Activated CD8-positive, alpha-beta T cell treated with anti-CD3 and anti-CD28 coated beads, Interleukin-2, amount 10 ng/mL, durations not matched to agents 7 days and 5 days (primary cell): Measurements from ENCODE around the gene ZC3H18. TPM values are rescaled to one million over a fixed set of nuclear protein-coding genes. Genes with fewer than 3 reads are reported as not detected.
"Not testable (repeated sequence)": the region's sequence is repeated elsewhere in the genome, so short reads cannot be mapped to it uniquely, and the experiment has no call there.

Source experiments
- ATAC-seq: fragments of 150-1000 bp; cut with Tn5 transposase; one replicate; pipeline ENCODE4 v1.10.0; 2021; ENCODE audit warnings: moderate library complexity
- CTCF ChIA-PET: fragments of 350-600 bp; sonication (Branson Sonifier 250); formaldehyde crosslinking; loops from one replicate; lab custom pipeline; 2021; ENCODE audit warnings: antibody characterized with exemption; lab: Charles Lee
- POLR2A ChIA-PET: fragments of 350-600 bp; sonication (Branson Sonifier 250); formaldehyde crosslinking; loops from one replicate; lab custom pipeline; 2021; ENCODE audit warnings: antibody characterized with exemption; lab: Charles Lee
- DNase-seq: peaks from one replicate; pipeline ENCODE4 v3.0.0-alpha.2; 2020
- H3K27ac Mint-ChIP-seq: one replicate; pipeline ENCODE4 v1.8.0; 2021; ENCODE audit warnings: mild to moderate bottlenecking, mixed read lengths
- H3K27me3 Mint-ChIP-seq: one replicate; pipeline ENCODE4 v1.8.0; 2021; ENCODE audit warnings: low read depth, mixed read lengths
- H3K36me3 Mint-ChIP-seq: one replicate; pipeline ENCODE4 v1.8.0; 2021; ENCODE audit warnings: low read depth, mixed read lengths
- H3K4me1 Mint-ChIP-seq: one replicate; pipeline ENCODE4 v1.8.0; 2021; ENCODE audit warnings: low read depth, mixed read lengths
- H3K4me3 Mint-ChIP-seq: one replicate; pipeline ENCODE4 v1.8.0; 2021; ENCODE audit warnings: mild to moderate bottlenecking, mixed read lengths
- H3K9me3 Mint-ChIP-seq: one replicate; pipeline ENCODE4 v1.8.0; 2022; ENCODE audit warnings: mixed read lengths; ENCODE audit not compliant: insufficient read depth
- total RNA-seq, 2 experiments: library from RNA; stranded (reverse); gene quantifications; one replicate each; pipeline ENCODE4 v1.2.3, GENCODE V29; 2021

ZC3H18 gene
- total RNA-seq, 2 experiments from 2014 or later = 80.9 to 90.0 TPM

DNA sequence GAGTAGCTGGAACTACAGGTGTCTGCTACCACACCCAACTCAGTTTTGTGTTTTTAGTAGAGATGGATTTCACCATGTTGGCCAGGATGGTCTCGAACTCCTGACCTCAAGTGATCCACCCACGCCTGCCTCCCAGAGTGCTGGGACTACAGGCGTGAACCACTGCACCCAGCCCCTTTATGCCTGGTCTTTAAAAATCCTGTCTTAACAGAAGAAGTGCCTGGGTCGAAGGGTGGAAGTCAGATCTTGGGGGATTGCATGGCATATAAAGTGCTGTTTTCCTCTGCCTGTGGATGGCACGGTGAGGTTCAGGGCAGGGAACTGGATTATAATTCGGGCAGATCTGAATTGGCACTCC is 30.3 kb downstream of the ZC3H18 start:
- Mint-ChIP-seq H3K27ac (no peak overlapping the region), H3K36me3 (peaks cover 41% of the 10 kb centered on the region), H3K4me1 (no peaks in the 10 kb centered on the region), H3K27me3 (no peaks in the 10 kb centered on the region), H3K9me3 (no peaks in the 10 kb centered on the region), H3K4me3 (no peak overlapping the region)
- ChIA-PET CTCF (interaction anchor here (1.4 kb wide), 1 partner anchor 10 kb away, joined by 3 read pairs; no protein-coding TSS in a partner anchor), POLR2A (no interaction called here)
- DNase-seq (no peak), ATAC-seq (no peak)

DNA sequence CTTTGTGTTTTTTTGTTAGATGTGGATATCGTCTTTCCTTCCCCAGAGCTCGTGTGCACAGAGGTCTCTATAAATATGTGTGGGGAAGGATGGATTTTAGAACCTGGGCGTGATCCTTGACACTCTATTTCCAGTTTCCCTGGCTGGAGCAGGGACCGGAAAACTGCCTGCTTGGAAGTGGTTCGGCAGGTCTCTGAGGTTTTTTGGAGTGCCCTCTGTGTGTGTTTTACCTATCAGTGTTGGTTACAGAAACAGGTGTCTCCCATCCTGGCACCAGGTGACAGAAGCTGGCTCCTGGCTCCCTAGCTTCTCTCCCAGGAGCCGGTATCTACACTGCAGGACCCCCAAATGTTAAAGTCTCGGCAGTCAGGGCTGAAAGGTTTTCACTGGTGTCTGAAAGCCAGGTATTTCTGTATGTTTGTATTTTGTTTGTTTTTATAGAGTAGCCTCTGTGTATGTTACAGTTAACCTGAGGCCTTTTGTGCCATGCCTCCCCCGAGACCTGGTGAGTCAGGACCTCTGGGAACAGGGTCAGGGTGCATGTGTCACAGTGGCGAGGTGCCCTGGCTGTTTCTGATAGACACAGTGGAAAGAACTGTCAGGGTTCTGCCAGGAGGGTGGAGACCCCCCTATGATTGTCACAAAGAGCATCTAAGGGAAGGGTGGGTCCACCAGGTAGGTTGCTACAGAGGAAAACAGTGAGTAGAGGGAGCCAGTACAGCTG is 31.3 kb downstream of the ZC3H18 start:
- Mint-ChIP-seq H3K9me3 (no peaks in the 10 kb centered on the region), H3K27ac (no peak overlapping the region), H3K4me1 (no peaks in the 10 kb centered on the region), H3K36me3 (peaks cover 39% of the 10 kb centered on the region), H3K4me3 (no peak overlapping the region), H3K27me3 (no peaks in the 10 kb centered on the region)
- ATAC-seq (no peak), DNase-seq (no peak)
- ChIA-PET CTCF (interaction anchor here (1.4 kb wide), 1 partner anchor 9 kb away, joined by 3 read pairs; no protein-coding TSS in a partner anchor), POLR2A (no interaction called here)

DNA sequence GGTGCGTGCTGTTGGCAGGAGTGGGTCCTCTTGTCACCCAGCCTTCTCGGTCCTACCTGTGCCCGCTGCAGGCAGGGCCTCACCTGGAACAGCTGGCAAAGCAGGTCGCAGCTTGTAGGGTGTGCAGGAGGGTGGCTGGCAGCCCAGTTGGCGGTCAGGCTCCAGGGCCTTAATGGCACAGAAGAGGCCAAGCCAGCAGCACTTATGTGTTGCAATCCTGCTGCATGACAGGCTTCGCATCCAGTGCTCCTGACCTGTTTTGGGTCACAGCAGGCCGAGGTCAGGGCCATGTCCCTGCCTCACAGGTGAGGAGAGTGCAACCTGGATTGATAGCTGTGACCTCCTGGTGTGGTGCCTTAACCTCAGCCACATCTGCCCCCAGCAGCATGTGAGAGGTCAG is 31.9 kb downstream of the ZC3H18 start:
- no peaks in the 10 kb centered on the region for H3K27me3 Mint-ChIP-seq
- no peaks in the 10 kb centered on the region for H3K4me1 Mint-ChIP-seq
- ChIA-PET CTCF (interaction anchor here (1.4 kb wide), 1 partner anchor 8 kb away, joined by 3 read pairs; no protein-coding TSS in a partner anchor), POLR2A (no interaction called here)
- no peaks in the 10 kb centered on the region for H3K9me3 Mint-ChIP-seq
- DNase-seq (no peak), ATAC-seq (no peak)
- H3K36me3 Mint-ChIP-seq = peaks cover 40% of the 10 kb centered on the region
- no peak overlapping the region for H3K27ac Mint-ChIP-seq
- no peak overlapping the region for H3K4me3 Mint-ChIP-seq

DNA sequence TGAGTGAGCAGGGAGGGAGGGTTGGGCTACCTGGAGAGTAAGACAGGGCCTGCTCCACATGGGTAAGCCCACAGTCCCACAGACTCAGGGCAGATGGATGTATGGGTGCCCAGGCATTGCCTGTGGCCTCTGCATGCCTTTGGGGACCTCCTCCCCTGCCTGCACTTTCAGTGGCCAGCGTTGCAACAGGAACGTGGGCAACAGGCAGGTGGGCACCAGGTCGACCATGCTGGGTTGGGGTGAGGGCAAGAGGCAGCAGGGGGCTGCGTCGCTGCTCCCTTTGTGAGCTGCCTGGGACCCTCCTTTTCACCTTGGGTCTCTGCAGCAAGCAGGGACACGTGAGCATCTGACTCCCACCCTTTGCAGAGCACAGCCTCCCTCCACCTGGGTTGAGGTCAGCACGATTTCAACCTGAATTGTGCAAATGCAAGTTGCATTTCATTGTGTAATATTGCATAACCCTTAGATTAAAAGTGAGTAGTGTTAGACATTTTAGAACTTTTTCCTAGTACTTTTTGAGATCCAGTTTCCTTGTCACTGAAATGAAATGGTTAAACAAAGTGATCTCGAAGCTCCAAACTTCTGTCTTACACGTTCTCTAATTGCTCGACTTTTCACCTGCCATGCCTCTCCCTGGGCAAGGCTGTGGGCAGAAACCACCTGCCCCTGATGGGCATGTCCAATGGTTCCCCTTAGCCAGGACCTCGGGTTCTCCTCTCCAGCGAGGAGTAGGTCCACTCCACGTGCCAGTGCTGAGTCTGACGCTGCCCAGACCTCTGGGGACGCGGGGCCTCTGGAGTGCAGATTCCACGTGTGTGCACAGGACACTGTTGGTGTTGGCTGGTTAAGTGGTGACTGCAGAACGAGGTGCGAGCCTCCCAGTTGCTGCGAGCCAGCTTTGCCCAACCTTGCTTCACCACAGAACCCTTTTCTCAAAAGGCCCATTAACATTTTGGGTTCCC is 35.3 kb downstream of the ZC3H18 start:
- DNase-seq (no peak), ATAC-seq (no peak)
- Mint-ChIP-seq H3K27me3 (no peaks in the 10 kb centered on the region), H3K9me3 (no peaks in the 10 kb centered on the region), H3K36me3 (peaks cover 44% of the 10 kb centered on the region), H3K4me1 (no peaks in the 10 kb centered on the region), H3K4me3 (no peak overlapping the region), H3K27ac (no peak overlapping the region)
- POLR2A ChIA-PET = interaction anchor here (0.9 kb wide), 1 partner anchor 14 kb away, joined by 3 read pairs; no protein-coding TSS in a partner anchor
- CTCF ChIA-PET = no interaction called here

DNA sequence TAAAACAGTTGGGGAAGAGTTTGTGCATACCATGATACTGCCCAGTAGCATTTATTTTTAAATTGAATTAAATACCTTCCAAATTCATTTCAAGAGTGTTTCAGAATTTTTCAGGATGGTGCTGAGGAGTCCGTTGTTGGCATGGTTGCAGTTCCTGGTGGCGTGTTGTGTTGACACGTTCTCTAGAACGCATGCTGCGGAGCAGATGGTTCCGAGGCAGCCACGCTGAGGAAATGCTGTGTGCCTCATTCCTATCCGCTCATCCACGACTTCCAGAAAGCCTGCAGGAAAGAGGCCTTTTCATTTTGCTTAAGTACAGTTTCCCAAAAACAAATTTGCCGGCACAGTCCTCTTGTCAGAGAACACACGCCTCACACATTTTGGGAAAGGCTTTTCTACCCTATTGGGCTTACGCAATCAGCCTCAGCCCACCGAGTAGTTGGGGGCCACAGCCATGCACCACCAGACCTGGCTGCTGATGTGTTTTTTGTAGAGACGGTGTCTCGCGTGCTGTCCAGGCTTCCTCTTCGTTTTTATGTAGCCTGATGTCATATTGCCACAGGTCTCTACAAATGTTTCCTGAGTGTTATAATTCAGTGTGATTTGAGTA is 36.0 kb downstream of the ZC3H18 start:
- CTCF ChIA-PET = no interaction called here
- no peaks in the 10 kb centered on the region for H3K9me3 Mint-ChIP-seq

DNA sequence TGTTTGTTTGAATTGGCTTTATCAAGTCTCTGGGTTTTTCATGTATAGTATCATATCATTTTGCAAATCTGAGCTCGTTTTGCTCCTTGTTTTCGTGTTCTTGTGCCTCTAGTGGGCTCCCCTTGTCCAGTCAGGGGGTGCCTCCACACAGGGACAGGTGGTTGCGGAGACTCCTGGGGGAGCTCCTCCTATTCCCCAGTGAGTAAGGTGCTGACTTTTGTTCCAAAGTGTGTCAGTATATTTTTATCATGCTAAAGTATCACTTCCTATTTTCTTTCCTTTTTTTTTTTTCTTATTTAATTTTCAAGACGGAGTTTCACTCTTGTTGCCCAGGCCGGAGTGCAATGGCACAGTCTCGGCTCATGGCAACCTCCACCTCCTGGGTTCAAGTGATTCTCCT is 37.9 kb downstream of the ZC3H18 start:
- Mint-ChIP-seq H3K4me3 (no peak overlapping the region), H3K4me1 (no peaks in the 10 kb centered on the region), H3K36me3 (peaks cover 42% of the 10 kb centered on the region), H3K9me3 (no peaks in the 10 kb centered on the region), H3K27ac (no peak overlapping the region), H3K27me3 (no peaks in the 10 kb centered on the region)
- ATAC-seq (no peak), DNase-seq (no peak)
- CTCF ChIA-PET = interaction anchor here (1.7 kb wide), 1 partner anchor 12 kb away, joined by 7 read pairs; no protein-coding TSS in a partner anchor
- POLR2A ChIA-PET = no interaction called here

More for the DNA sequence above, 36.0 kb downstream of the ZC3H18 start:
- DNase-seq = no peak
- Mint-ChIP-seq H3K36me3 (peaks cover 44% of the 10 kb centered on the region), H3K27ac (no peak overlapping the region), H3K27me3 (no peaks in the 10 kb centered on the region), H3K4me1 (no peaks in the 10 kb centered on the region), H3K4me3 (no peak overlapping the region)
- no peak for ATAC-seq
- POLR2A ChIA-PET = no interaction called here

DNA sequence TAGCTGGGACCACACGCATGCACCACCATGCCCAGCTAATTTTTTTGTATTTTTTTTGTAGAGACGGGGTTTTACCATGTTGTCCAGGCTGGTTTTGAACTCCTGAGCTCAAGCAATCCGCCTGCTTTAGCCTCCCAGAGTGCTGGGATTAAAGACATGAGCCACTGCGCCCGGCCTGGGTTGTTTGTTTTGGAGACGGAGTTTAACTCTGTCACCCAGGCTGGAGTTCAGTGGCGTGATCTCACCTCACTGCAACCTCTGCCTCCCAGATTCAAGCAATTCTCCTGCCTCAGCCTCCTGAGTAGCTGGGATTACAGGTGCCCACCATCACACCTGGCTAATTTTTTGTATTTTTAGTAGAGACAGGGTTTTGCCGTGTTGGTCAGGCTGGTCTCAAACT is 39.2 kb downstream of the ZC3H18 start:
- not testable (repeated sequence) for ATAC-seq

DNA sequence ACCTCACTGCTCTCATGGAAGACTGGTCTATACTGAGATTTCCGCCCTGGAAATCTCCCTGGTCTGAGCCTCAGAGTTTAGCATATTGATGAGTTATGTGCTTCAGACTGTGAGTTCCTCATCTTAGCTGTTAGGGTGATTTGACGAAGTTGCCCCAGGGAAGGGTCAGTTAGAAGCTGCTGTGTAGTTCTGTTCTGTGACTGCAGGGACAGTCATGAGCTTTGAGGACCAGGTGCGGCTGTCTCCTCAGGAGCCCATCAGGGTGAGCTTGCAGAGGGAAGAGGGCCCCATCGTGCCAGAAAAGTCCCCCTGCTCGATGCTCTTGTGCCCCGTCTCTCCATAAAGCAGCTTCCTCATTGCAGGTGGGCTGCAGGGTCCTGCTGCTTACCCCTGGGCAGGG is 39.9 kb downstream of the ZC3H18 start:
- Mint-ChIP-seq H3K4me1 (no peaks in the 10 kb centered on the region), H3K27ac (no peak overlapping the region), H3K27me3 (no peaks in the 10 kb centered on the region), H3K36me3 (peaks cover 43% of the 10 kb centered on the region), H3K9me3 (no peaks in the 10 kb centered on the region), H3K4me3 (no peak overlapping the region)
- ChIA-PET CTCF (interaction anchor here (1.0 to 1.1 kb wide), 2 partner anchors 9 to 10 kb away, joined by 3 to 4 read pairs; no protein-coding TSS in a partner anchor), POLR2A (interaction anchor here (1.3 kb wide), 1 partner anchor 16 kb away, joined by 3 read pairs; no protein-coding TSS in a partner anchor)
- ATAC-seq = no peak
- DNase-seq = no peak

More for the DNA sequence above, 39.2 kb downstream of the ZC3H18 start:
- H3K4me3 Mint-ChIP-seq, H3K4me1 Mint-ChIP-seq, H3K27me3 Mint-ChIP-seq, DNase-seq, H3K27ac Mint-ChIP-seq, H3K9me3 Mint-ChIP-seq: not testable (repeated sequence)
- peaks cover 45% of the 10 kb centered on the region for H3K36me3 Mint-ChIP-seq
- POLR2A ChIA-PET = interaction anchor here (1.2 to 1.3 kb wide), 2 partner anchors 9 to 15 kb away, joined by 3 read pairs; no protein-coding TSS in a partner anchor
- CTCF ChIA-PET = interaction anchor here (0.6 to 1.1 kb wide), 3 partner anchors 8 to 395 kb away, joined by 3 to 4 read pairs (median 4); no protein-coding TSS in a partner anchor

DNA sequence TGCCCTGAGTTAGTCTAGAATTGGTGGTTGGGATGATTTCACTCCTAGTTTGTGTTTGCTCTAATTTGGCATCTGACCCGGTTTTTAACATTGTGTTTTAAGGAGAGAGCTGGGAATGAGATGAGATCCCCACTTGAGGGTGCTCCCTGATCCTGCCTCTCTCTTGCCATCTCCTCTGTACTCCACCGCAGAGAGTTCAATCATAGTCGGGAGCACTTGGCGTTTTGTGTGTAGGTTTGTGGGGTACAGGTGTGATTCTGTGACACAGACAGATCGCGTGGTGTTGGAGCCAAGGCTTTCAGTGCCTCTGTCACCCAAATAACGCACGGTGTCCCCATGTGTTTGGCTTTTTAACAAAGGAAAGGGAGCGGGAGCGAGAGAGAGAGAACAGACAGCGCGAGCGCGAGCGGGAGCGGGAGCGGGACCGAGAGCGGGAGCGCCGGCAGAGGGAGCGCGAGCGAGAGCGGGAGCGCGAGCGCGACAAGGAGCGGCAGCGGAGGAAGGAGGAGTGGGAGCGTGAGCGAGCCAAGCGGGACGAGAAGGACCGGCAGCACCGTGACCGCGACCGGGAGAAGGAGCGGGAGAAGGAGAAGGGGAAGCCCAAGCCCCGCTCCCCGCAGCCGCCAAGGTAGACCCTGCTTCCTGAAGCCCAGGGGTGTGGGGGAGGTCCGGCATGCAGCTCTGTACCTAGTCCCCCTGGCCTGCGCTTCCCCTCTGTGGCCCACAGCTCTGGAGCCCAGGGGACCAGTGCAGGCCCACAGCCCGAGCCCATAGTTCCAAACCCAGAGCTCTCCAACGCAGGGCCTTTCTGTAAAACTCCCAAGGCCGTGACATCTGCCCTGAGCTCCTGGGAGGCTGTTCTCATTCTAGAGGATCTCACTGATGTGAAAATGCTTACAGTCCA is 41.0 kb downstream of the ZC3H18 start:
- ATAC-seq (no peak), DNase-seq (no peak)
- ChIA-PET POLR2A (no interaction called here), CTCF (no interaction called here)
- no peaks in the 10 kb centered on the region for H3K27me3 Mint-ChIP-seq
- H3K27ac Mint-ChIP-seq = no peak overlapping the region
- no peaks in the 10 kb centered on the region for H3K9me3 Mint-ChIP-seq
- no peaks in the 10 kb centered on the region for H3K4me1 Mint-ChIP-seq
- H3K36me3 Mint-ChIP-seq = peaks cover 45% of the 10 kb centered on the region
- no peak overlapping the region for H3K4me3 Mint-ChIP-seq

DNA sequence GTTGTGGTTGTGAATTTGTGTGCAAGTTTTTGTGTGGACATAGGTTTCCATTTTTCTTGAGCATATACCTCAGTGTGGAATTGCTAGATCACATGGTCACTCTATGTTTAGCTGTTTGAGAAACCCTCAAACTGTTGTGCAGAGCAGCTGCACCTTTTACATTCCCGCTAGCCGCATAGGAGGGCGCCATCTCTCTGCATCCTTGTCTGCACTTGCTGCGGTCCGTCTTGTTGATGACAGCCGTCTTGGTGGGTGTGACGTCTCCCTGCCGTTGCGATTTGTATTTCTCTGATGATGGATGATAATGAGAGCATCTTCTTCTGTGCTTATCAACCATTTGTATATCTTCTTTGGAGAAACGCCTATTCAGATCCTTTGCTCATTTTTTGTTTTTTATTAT is 43.1 kb downstream of the ZC3H18 start:
- no peaks in the 10 kb centered on the region for H3K27me3 Mint-ChIP-seq
- ATAC-seq (no peak), DNase-seq (no peak)
- no peak overlapping the region for H3K4me3 Mint-ChIP-seq
- ChIA-PET CTCF (no interaction called here), POLR2A (no interaction called here)
- peaks cover 4% of the 10 kb centered on the region for H3K4me1 Mint-ChIP-seq
- H3K9me3 Mint-ChIP-seq = no peaks in the 10 kb centered on the region
- H3K27ac Mint-ChIP-seq = no peak overlapping the region
- H3K36me3 Mint-ChIP-seq = peaks cover 35% of the 10 kb centered on the region
